Measurements from ENCODE around the gene IFT22. TPM values are rescaled to one million over a fixed set of nuclear protein-coding genes. Genes with fewer than 3 reads are reported as not detected.

IFT22 gene
- total and polyA plus RNA-seq, 2 of the 8 experiments (the other 6 are each of a cell fraction or from before 2014, with no cell fraction given), result 17.7 to 18.9 TPM

GRCh38 chr7:101299511-101300464 lies 21.8 kb downstream of the IFT22 start (continued):
- no peak for TF ChIP-seq CHD7 (IDR thresholded peaks at IDR 0.05; ENCODE audit: insufficient replicate concordance, low read length)
- peak; percentile 36; the same call in 1 of the 2 replicates for TF ChIP-seq POLR2AphosphoS5 (IDR thresholded peaks at IDR 0.05; ENCODE audit: low read depth, low read length)
- TF ChIP-seq ATF2 (IDR thresholded peaks at IDR 0.05; ENCODE audit: low read length), result no peak
- no peak for TF ChIP-seq EP300 (IDR thresholded peaks at IDR 0.05; ENCODE audit: borderline replicate concordance in 1 of 2, low read depth in 2 of 2, low read length in 2 of 2)
- peak; percentile 74; the same call in 1 of the 2 replicates for TF ChIP-seq TBP (IDR thresholded peaks at IDR 0.05; ENCODE audit: low read depth, low read length)
- TF ChIP-seq SIRT6 (IDR thresholded peaks at IDR 0.05; ENCODE audit: low read length), result no peak
- TF ChIP-seq MAFK (IDR thresholded peaks at IDR 0.05; ENCODE audit: low read depth, low read length), result no peak

Measured in H1 (cell line).